Stomach (tissue), 4 donors: ENCODE results near the gene ADAD2.

Experiments
- POLR2A ChIP-seq, 4 donors: fragments of 450-650 bp; IDR thresholded peaks; one replicate each; pipeline ENCODE4 v1.6.1; 2016; ENCODE audit warnings: antibody characterized with exemption in 4 of 4, control low read depth in 2 of 4, mild to moderate bottlenecking in 1 of 4, moderate library complexity in 1 of 4
- TF ChIP-seq, protein P1 (sequence below), 7 experiments: fragments of 450-650 bp in 4 of 7; fragments of 200-600 bp in 3 of 7; sonication (generic) in 3 of 7; IDR thresholded peaks; one replicate each; pipeline ENCODE4 v1.5.1; 2016 to 2019; ENCODE audit warnings: antibody characterized with exemption in 7 of 7, control low read depth in 2 of 7, mild to moderate bottlenecking in 1 of 7

DNA sequence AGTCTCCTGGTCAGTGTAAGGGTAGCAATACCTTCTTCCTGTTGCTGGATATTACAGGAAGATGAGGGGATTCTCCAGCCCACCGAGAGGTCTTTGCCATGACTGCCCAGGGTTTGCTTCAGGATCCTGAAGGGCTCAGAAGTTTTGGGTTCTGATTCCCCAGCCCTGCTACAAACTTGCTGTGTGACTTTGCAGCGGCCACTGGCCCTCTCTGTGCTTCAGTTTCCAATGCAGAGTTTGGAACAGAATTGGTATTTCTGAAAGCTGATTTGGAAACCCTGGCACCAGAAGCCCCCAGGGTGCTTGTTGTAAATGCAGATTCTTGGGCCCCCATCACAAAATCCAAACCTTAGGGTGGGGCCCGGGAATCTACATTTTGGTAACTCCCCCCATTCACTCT, 34.2 kb downstream of the ADAD2 start:
- TF ChIP-seq, protein P1, sequence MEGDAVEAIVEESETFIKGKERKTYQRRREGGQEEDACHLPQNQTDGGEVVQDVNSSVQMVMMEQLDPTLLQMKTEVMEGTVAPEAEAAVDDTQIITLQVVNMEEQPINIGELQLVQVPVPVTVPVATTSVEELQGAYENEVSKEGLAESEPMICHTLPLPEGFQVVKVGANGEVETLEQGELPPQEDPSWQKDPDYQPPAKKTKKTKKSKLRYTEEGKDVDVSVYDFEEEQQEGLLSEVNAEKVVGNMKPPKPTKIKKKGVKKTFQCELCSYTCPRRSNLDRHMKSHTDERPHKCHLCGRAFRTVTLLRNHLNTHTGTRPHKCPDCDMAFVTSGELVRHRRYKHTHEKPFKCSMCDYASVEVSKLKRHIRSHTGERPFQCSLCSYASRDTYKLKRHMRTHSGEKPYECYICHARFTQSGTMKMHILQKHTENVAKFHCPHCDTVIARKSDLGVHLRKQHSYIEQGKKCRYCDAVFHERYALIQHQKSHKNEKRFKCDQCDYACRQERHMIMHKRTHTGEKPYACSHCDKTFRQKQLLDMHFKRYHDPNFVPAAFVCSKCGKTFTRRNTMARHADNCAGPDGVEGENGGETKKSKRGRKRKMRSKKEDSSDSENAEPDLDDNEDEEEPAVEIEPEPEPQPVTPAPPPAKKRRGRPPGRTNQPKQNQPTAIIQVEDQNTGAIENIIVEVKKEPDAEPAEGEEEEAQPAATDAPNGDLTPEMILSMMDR (IDR thresholded peaks at IDR 0.05) = no peak
- no peak for TF ChIP-seq POLR2A (IDR thresholded peaks at IDR 0.05)
